ENCODE measurements around the gene CCNT2.

- TF ChIP-seq CTCF (IDR thresholded peaks at IDR 0.05) (no peak), POLR2A (IDR thresholded peaks at IDR 0.05) (no peak)
Observed at GRCh38 chr2:134883552-134884293, 34.9 kb upstream of the CCNT2 start.
